Hepatocyte (in vitro differentiated cells): Measurements from ENCODE around the gene PNPLA5. TPM values are rescaled to one million over a fixed set of nuclear protein-coding genes. Genes with fewer than 3 reads are reported as not detected.
A peak's percentile ranks its signal among the peaks of the same experiment; 100 is the strongest.

ENCODE experiments used
- DNase-seq: peaks from one replicate; pipeline ENCODE4 v3.0.0-alpha.2; 2016; ENCODE audit warnings: low spot score
- H2AFZ ChIP-seq: fragments of 200-600 bp; sonication (generic); 2 replicates; pipeline ENCODE4 v1.6.0; 2016; ENCODE audit warnings: antibody characterized with exemption, mild to moderate bottlenecking
- H3K27ac ChIP-seq: fragments of 200-600 bp; sonication (generic); 2 replicates; pipeline ENCODE4 v1.5.1; 2016; ENCODE audit warnings: mild to moderate bottlenecking
- H3K27me3 ChIP-seq: fragments of 200-600 bp; sonication (generic); 2 replicates; pipeline ENCODE4 v1.6.1; 2016
- H3K36me3 ChIP-seq: fragments of 200-600 bp; sonication (generic); replicated peaks from 2 replicates; pipeline ENCODE4 v1.5.1; 2016; ENCODE audit warnings: low read depth; ENCODE audit not compliant: insufficient read depth
- H3K4me1 ChIP-seq: fragments of 200-600 bp; sonication (generic); 2 replicates; pipeline ENCODE4 v1.5.1; 2016; ENCODE audit warnings: mild to moderate bottlenecking, moderate library complexity; ENCODE audit not compliant: insufficient read depth
- H3K4me2 ChIP-seq: fragments of 200-600 bp; sonication (generic); 2 replicates; pipeline ENCODE4 v1.6.0; 2016
- H3K4me3 ChIP-seq: fragments of 200-600 bp; sonication (generic); 2 replicates; pipeline ENCODE4 v1.5.1; 2016; ENCODE audit warnings: mild to moderate bottlenecking
- H3K79me2 ChIP-seq: fragments of 200-600 bp; sonication (generic); 2 replicates; pipeline ENCODE4 v1.6.0; 2017; ENCODE audit warnings: mild to moderate bottlenecking
- H3K9me2 ChIP-seq: fragments of 200-600 bp; sonication (generic); replicated peaks from 2 replicates; pipeline ENCODE4 v1.6.0; 2017; ENCODE audit warnings: mild to moderate bottlenecking; ENCODE audit not compliant: insufficient read depth
- H3K9me3 ChIP-seq: fragments of 200-600 bp; sonication (generic); 2 replicates; pipeline ENCODE4 v1.5.1; 2016; ENCODE audit warnings: low read depth, mild to moderate bottlenecking
- H4K20me1 ChIP-seq: fragments of 200-600 bp; sonication (generic); 2 replicates; pipeline ENCODE4 v1.6.0; 2016; ENCODE audit warnings: mild to moderate bottlenecking; ENCODE audit not compliant: insufficient read depth, poor library complexity, severe bottlenecking
- EZH2 ChIP-seq: fragments of 200-600 bp; sonication (generic); IDR thresholded peaks from 2 replicates; pipeline ENCODE4 v1.6.1; 2016; ENCODE audit warnings: antibody characterized with exemption, mild to moderate bottlenecking, borderline replicate concordance
- EZH2phosphoT487 ChIP-seq: fragments of 200-600 bp; sonication (generic); IDR thresholded peaks from one replicate; pipeline ENCODE4 v1.6.1; 2018; ENCODE audit warnings: antibody characterized with exemption, mild to moderate bottlenecking, low read depth, moderate library complexity; ENCODE audit not compliant: unreplicated experiment, severe bottlenecking
- WGBS: methylation state at CpG from one replicate; pipeline ENCODE4 v1.1.6; 2016; ENCODE audit warnings: low lambda C conversion rate; ENCODE audit errors: missing lambda C conversion rate; 5-methylcytosine and 5-hydroxymethylcytosine counted together
- polyA plus RNA-seq: library from polyadenylated mRNA; unstranded; fragments of >200 nt; fragmentation: Nextera tagmentation; extraction: Ambion mirVana; gene quantifications from 2 replicates; pipeline ENCODE4 v1.2.1, GENCODE V29; 2016
- total RNA-seq: library from RNA; depleted of rRNA; stranded (reverse); fragments of >200 nt; gene quantifications from 2 replicates; pipeline ENCODE4 v1.2.3, GENCODE V29; 2014
- TF ChIP-seq, protein P1 (sequence below): fragments of 200-600 bp; sonication (generic); IDR thresholded peaks from 2 replicates; pipeline ENCODE4 v1.5.1; 2016; ENCODE audit warnings: antibody characterized with exemption, mild to moderate bottlenecking; ENCODE audit not compliant: poor library complexity

PNPLA5 gene
- total and polyA plus RNA-seq, 2 experiments from 2014 or later, result 0.11 to 0.57 TPM

DNA sequence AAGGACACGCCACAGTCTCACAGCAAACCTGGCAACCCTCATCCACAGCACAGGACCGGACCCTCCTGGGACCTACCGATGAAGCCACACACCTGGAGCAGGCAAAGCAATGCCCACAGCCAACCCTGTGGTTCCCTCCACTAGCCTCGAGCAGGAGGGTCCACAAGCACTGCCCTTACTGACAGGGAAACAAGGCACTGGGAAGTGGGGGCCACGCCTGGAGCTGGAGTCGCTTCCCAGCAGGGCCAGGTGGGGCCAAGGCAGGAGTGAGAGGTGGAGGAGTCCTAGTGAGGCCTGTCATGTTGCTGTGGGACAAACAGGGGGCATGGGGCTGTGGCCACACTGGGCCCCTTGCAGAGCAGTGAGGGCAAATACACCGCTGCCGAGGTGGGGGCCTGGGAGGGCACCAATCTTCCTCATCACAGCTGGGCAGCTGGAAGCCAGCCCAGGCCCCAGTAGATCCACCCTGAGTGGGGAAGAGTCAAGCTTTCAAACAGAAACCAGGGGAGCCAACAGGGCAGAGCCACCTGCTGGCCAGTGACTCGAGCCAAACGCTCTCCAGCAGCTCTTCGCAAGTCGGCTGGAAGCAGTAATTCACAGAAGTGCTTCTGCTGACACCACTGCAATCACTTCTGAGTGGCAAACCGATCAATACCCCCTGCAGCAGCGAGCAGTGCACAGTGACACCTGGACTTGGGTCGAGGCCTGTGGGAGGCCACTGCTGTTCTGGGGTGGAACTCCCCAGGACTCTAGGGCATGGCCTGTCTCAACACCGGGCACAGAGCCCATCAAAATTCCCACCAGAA, 43.2 kb downstream of the PNPLA5 start:
- Histone ChIP-seq H2AFZ (no peak overlapping the region), H3K4me2 (no peak overlapping the region), H3K27ac (no peak overlapping the region), H3K4me1 (no peaks in the 10 kb centered on the region), H4K20me1 (no peaks in the 10 kb centered on the region), H3K9me3 (no peaks in the 10 kb centered on the region), H3K36me3 (no peaks in the 10 kb centered on the region), H3K79me2 (no peaks in the 10 kb centered on the region), H3K9me2 (no peaks in the 10 kb centered on the region), H3K4me3 (no peak overlapping the region), H3K27me3 (no peaks in the 10 kb centered on the region)
- TF ChIP-seq, protein P1, sequence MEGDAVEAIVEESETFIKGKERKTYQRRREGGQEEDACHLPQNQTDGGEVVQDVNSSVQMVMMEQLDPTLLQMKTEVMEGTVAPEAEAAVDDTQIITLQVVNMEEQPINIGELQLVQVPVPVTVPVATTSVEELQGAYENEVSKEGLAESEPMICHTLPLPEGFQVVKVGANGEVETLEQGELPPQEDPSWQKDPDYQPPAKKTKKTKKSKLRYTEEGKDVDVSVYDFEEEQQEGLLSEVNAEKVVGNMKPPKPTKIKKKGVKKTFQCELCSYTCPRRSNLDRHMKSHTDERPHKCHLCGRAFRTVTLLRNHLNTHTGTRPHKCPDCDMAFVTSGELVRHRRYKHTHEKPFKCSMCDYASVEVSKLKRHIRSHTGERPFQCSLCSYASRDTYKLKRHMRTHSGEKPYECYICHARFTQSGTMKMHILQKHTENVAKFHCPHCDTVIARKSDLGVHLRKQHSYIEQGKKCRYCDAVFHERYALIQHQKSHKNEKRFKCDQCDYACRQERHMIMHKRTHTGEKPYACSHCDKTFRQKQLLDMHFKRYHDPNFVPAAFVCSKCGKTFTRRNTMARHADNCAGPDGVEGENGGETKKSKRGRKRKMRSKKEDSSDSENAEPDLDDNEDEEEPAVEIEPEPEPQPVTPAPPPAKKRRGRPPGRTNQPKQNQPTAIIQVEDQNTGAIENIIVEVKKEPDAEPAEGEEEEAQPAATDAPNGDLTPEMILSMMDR, result peak; percentile 48
- TF ChIP-seq EZH2 (no peak), EZH2phosphoT487 (no peak)
- peak; percentile 69 for DNase-seq
- 57% methylated on average over 16 of the region's 16 CpGs for WGBS

- no peaks in the 10 kb centered on the region for H3K27me3 ChIP-seq
- no peak for DNase-seq
- H3K4me1 ChIP-seq, result no peaks in the 10 kb centered on the region
- 95% methylated on average over 14 of the region's 14 CpGs for whole genome bisulfite sequencing
- no peaks in the 10 kb centered on the region for H3K36me3 ChIP-seq
- H4K20me1 ChIP-seq, result no peaks in the 10 kb centered on the region
- no peaks in the 10 kb centered on the region for H3K79me2 ChIP-seq
- H3K9me2 ChIP-seq, result no peaks in the 10 kb centered on the region
- no peaks in the 10 kb centered on the region for H3K9me3 ChIP-seq
- TF ChIP-seq EZH2 (no peak), EZH2phosphoT487 (no peak)
- TF ChIP-seq, protein P1, result no peak
- no peak overlapping the region for H3K27ac ChIP-seq
- no peak overlapping the region for H2AFZ ChIP-seq
- H3K4me2 ChIP-seq, result no peak overlapping the region
- no peak overlapping the region for H3K4me3 ChIP-seq
These were observed 44.2 kb downstream of the PNPLA5 start for GRCh38 chr22:43847376-43848289.

DNA sequence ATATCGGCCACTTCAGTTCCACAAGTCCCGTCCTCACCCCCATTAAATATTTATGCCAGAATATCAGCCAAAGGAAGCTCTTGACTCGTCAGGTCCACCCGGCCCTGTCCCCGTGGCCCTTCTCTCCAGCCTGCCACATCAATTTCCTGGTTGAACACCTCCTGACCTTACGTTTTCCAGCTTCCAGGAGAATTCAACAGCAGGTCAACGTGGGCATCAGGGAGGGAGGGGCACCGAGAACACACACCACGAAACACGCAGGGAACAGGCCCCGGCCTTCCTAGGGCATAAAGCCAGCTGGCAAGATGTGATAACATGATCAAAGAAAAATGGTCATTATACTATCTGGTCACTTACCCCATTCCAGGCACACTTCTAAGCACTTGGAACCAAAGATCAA, 44.8 kb downstream of the PNPLA5 start:
- WGBS, result 86% methylated on average over 11 of the region's 11 CpGs
- Histone ChIP-seq H3K9me2 (no peaks in the 10 kb centered on the region), H3K9me3 (no peaks in the 10 kb centered on the region), H3K27ac (no peak overlapping the region), H3K4me2 (no peak overlapping the region), H3K27me3 (no peaks in the 10 kb centered on the region), H3K79me2 (no peaks in the 10 kb centered on the region), H3K36me3 (no peaks in the 10 kb centered on the region), H4K20me1 (no peaks in the 10 kb centered on the region), H3K4me1 (no peaks in the 10 kb centered on the region), H2AFZ (no peak overlapping the region), H3K4me3 (no peak overlapping the region)
- TF ChIP-seq EZH2phosphoT487, result no peak
- TF ChIP-seq, protein P1, result no peak
- no peak for TF ChIP-seq EZH2
- DNase-seq, result no peak
